IMR-90 (cell line): Measurements from ENCODE around the gene RXYLT1. TPM values are rescaled to one million over a fixed set of nuclear protein-coding genes. Genes with fewer than 3 reads are reported as not detected.

Experiments
- ATAC-seq: fragments of 200-7000 bp; cut with Tn5 transposase; 2 replicates; pipeline ENCODE4 v1.9.1; 2020; ENCODE audit warnings: low read depth, mild to moderate bottlenecking, moderate library complexity
- BruUV-seq: library from RNA; stranded (reverse); fragments of 400-500 nt; replicated peaks from 2 replicates; lab custom pipeline; 2021; lab: Mats Ljungman, UMichigan
- CTCF ChIA-PET: fragments of 300-600 bp; formaldehyde crosslinking; extraction: SDS; loops from one replicate; lab custom pipeline; 2021; ENCODE audit warnings: antibody characterized with exemption; lab: Yijun Ruan, JAX
- POLR2A ChIA-PET: fragments of 300-600 bp; sonication (Branson Sonifier 250); formaldehyde crosslinking; loops from one replicate; lab custom pipeline; 2022; ENCODE audit warnings: antibody characterized with exemption; ENCODE audit not compliant: unreplicated experiment; lab: Charles Lee
- DNase-seq: peaks from one replicate; pipeline ENCODE4 v3.0.0; 2013
- H2AFZ ChIP-seq: replicated peaks from 2 replicates; pipeline ENCODE3; 2013; ENCODE audit warnings: low read length, mild to moderate bottlenecking; ENCODE audit not compliant: poor library complexity
- H2AK5ac ChIP-seq: 2 replicates; pipeline ENCODE4 v1.6.1; 2013; ENCODE audit warnings: low read depth, low read length, inconsistent platforms
- H2AK9ac ChIP-seq: replicated peaks from 2 replicates; pipeline ENCODE3; 2013; ENCODE audit warnings: mild to moderate bottlenecking, low read depth, low read length, moderate library complexity; ENCODE audit not compliant: poor library complexity
- H2BK120ac ChIP-seq: 2 replicates; pipeline ENCODE4 v1.6.1; 2013; ENCODE audit warnings: low read depth, low read length, inconsistent platforms
- H2BK15ac ChIP-seq: 3 replicates; pipeline ENCODE4 v1.6.1; 2013; ENCODE audit warnings: low read depth, low read length, inconsistent platforms
- H2BK20ac ChIP-seq: 2 replicates; pipeline ENCODE4 v1.6.1; 2013; ENCODE audit warnings: low read depth, mild to moderate bottlenecking, inconsistent platforms, low read length, moderate library complexity
- H2BK5ac ChIP-seq: 2 replicates; pipeline ENCODE4 v1.6.1; 2013; ENCODE audit warnings: mild to moderate bottlenecking, low read depth, low read length, inconsistent platforms; ENCODE audit not compliant: poor library complexity, severe bottlenecking
- H3K14ac ChIP-seq: replicated peaks from 2 replicates; pipeline ENCODE4 v1.6.1; 2013; ENCODE audit warnings: low read depth, low read length, inconsistent platforms
- H3K18ac ChIP-seq: 2 replicates; pipeline ENCODE4 v1.6.1; 2013; ENCODE audit warnings: low read depth, low read length, control low read depth
- H3K23ac ChIP-seq: 2 replicates; pipeline ENCODE4 v1.6.1; 2013; ENCODE audit warnings: low read depth, low read length, inconsistent platforms
- H3K27ac ChIP-seq: 2 replicates; pipeline ENCODE4 v1.5.1; 2013; ENCODE audit warnings: mild to moderate bottlenecking, control low read depth, low read length; ENCODE audit not compliant: insufficient read depth
- H3K27me3 ChIP-seq: 2 replicates; pipeline ENCODE4 v1.6.1; 2013; ENCODE audit warnings: low read length; ENCODE audit not compliant: control insufficient read depth, insufficient read depth
- H3K36me3 ChIP-seq: 2 replicates; pipeline ENCODE4 v1.6.1; 2013; ENCODE audit warnings: low read length, mixed read lengths; ENCODE audit not compliant: control insufficient read depth, insufficient read depth
- H3K4ac ChIP-seq: 2 replicates; pipeline ENCODE4 v1.6.1; 2013; ENCODE audit warnings: low read depth, low read length, inconsistent platforms
- H3K4me1 ChIP-seq: 2 replicates; pipeline ENCODE4 v1.6.1; 2013; ENCODE audit warnings: low read length, mixed read lengths; ENCODE audit not compliant: control insufficient read depth, insufficient read depth
- H3K4me2 ChIP-seq: 2 replicates; pipeline ENCODE4 v1.6.1; 2013; ENCODE audit warnings: low read depth, mild to moderate bottlenecking, control low read depth, low read length, moderate library complexity
- H3K4me3 ChIP-seq: 2 replicates; pipeline ENCODE4 v1.5.1; 2013; ENCODE audit warnings: low read depth, mild to moderate bottlenecking, control low read depth, low read length, moderate library complexity; ENCODE audit not compliant: insufficient read depth
- H3K56ac ChIP-seq: 2 replicates; pipeline ENCODE4 v1.6.1; 2013; ENCODE audit warnings: low read length, inconsistent platforms; ENCODE audit not compliant: insufficient read depth; ENCODE audit errors: extremely low read depth
- H3K79me1 ChIP-seq, 2 experiments: 2 replicates each; pipeline ENCODE4 v1.6.1; 2013; ENCODE audit warnings: low read length in 2 of 2, inconsistent platforms in 1 of 2, low read depth in 1 of 2
- H3K9ac ChIP-seq: 2 replicates; pipeline ENCODE4 v1.6.1; 2013; ENCODE audit warnings: low read depth, low read length, control low read depth
- H3K9me1 ChIP-seq: 2 replicates; pipeline ENCODE4 v1.6.1; 2013; ENCODE audit warnings: low read length, inconsistent platforms; ENCODE audit not compliant: insufficient read depth
- H3K9me3 ChIP-seq: 2 replicates; pipeline ENCODE4 v1.6.1; 2013; ENCODE audit warnings: low read length; ENCODE audit not compliant: control insufficient read depth, insufficient read depth
- H4K20me1 ChIP-seq: 2 replicates; pipeline ENCODE4 v1.6.1; 2013; ENCODE audit warnings: low read length, inconsistent platforms; ENCODE audit not compliant: insufficient read depth
- H4K5ac ChIP-seq: 2 replicates; pipeline ENCODE4 v1.6.1; 2013; ENCODE audit warnings: mild to moderate bottlenecking, low read depth, low read length, control low read depth
- H4K8ac ChIP-seq, 2 experiments: 2 replicates each; pipeline ENCODE4 v1.6.1; 2013; ENCODE audit warnings: low read depth in 2 of 2, low read length in 2 of 2, control low read depth in 1 of 2, inconsistent platforms in 1 of 2
- H4K91ac ChIP-seq: 2 replicates; pipeline ENCODE4 v1.6.1; 2013; ENCODE audit warnings: low read depth, low read length, inconsistent platforms; ENCODE audit not compliant: insufficient read depth
- BHLHE40 ChIP-seq: fragments of 150-350 bp; IDR thresholded peaks from 2 replicates; pipeline ENCODE4 v1.6.1; 2016; ENCODE audit warnings: mild to moderate bottlenecking, low read depth, low read length
- CEBPB ChIP-seq: IDR thresholded peaks from 2 replicates; pipeline ENCODE4 v1.6.1; 2012; ENCODE audit warnings: low read depth, low read length, improper control_type of control experiment
- CHD1 ChIP-seq: IDR thresholded peaks from 2 replicates; pipeline ENCODE4 v1.6.1; 2012; ENCODE audit warnings: low read depth, low read length, improper control_type of control experiment
- FOS ChIP-seq: fragments of 150-350 bp; IDR thresholded peaks from 2 replicates; pipeline ENCODE4 v1.6.1; 2016; ENCODE audit warnings: low read depth, low read length
- MAFK ChIP-seq: IDR thresholded peaks from 2 replicates; pipeline ENCODE4 v1.6.1; 2012; ENCODE audit warnings: low read depth, low read length, improper control_type of control experiment
- MAZ ChIP-seq: IDR thresholded peaks from 2 replicates; pipeline ENCODE4 v1.6.1; 2012; ENCODE audit warnings: low read depth, mild to moderate bottlenecking, low read length, improper control_type of control experiment, moderate library complexity, borderline replicate concordance
- MXI1 ChIP-seq: IDR thresholded peaks from 2 replicates; pipeline ENCODE4 v1.6.1; 2012; ENCODE audit warnings: low read depth, mild to moderate bottlenecking, low read length, moderate library complexity, borderline replicate concordance
- NFE2L2 ChIP-seq: fragments of 150-350 bp; IDR thresholded peaks from 2 replicates; pipeline ENCODE4 v1.6.1; 2016; ENCODE audit warnings: low read depth, mild to moderate bottlenecking, low read length
- POLR2A ChIP-seq: IDR thresholded peaks from 2 replicates; pipeline ENCODE4 v1.6.1; 2012; ENCODE audit warnings: mild to moderate bottlenecking, low read depth, low read length
- RFX5 ChIP-seq: IDR thresholded peaks from 2 replicates; pipeline ENCODE4 v1.8.0; 2012; ENCODE audit warnings: low read depth, mild to moderate bottlenecking, low read length, moderate library complexity
- SMC3 ChIP-seq: fragments of 150-350 bp; IDR thresholded peaks from 2 replicates; pipeline ENCODE4 v1.6.1; 2016; ENCODE audit warnings: low read depth, mild to moderate bottlenecking, antibody characterized with exemption, low read length, moderate library complexity
- USF2 ChIP-seq: fragments of 150-350 bp; IDR thresholded peaks from 2 replicates; pipeline ENCODE4 v1.6.1; 2017; ENCODE audit warnings: mild to moderate bottlenecking, antibody characterized with exemption, low read length, low read depth
- WGBS, 2 experiments: methylation state at CpG; one replicate each; pipeline versions ENCODE4 v1.1.5 to v1.1.7; 2013; ENCODE audit warnings: missing lambda C conversion rate in 2 of 2; ENCODE audit not compliant: insufficient read length in 1 of 2; ENCODE audit errors: extremely low coverage in 2 of 2; 5-methylcytosine and 5-hydroxymethylcytosine counted together
- dilution Hi-C: fragments of 300-500 bp; cut with HindIII; formaldehyde crosslinking; loops from one replicate; pipeline ENCODE4 v1.14.3; 2018; ENCODE audit warnings: low sequenced_read_pairs; ENCODE audit not compliant: unreplicated experiment
- in situ Hi-C: fragments of 300-500 bp; cut with MboI; formaldehyde crosslinking; loops from 3 replicates; pipeline ENCODE4 v1.14.3; 2019; ENCODE audit warnings: low sequenced_read_pairs, inconsistent platforms, mixed read lengths
- intact Hi-C: fragments of 100-400 bp; cut with micrococcal nuclease; formaldehyde crosslinking; loops from 2 replicates; pipeline ENCODE4 v1.10.0; 2022
- polyA plus RNA-seq, 3 experiments: library from polyadenylated mRNA; depleted of rRNA; stranded (reverse); fragments of >200 nt; gene quantifications; 2 replicates each; pipeline ENCODE4 v1.2.3, GENCODE V29; 2012; ENCODE audit warnings: low replicate concordance in 1 of 3
- total RNA-seq: library from RNA; depleted of rRNA; stranded (reverse); fragments of >200 nt; gene quantifications from 2 replicates; pipeline ENCODE4 v1.2.3, GENCODE V29; 2012
- TF ChIP-seq, protein P1 (sequence below): fragments of 150-350 bp; IDR thresholded peaks from 2 replicates; pipeline ENCODE4 v1.6.1; 2016; ENCODE audit warnings: low read depth, mild to moderate bottlenecking, low read length, moderate library complexity, borderline replicate concordance

Gene RXYLT1
- total and polyA plus RNA-seq, 2 of the 4 experiments (the other 2 are of a cell fraction): 9.0 to 9.5 TPM

- Histone ChIP-seq H3K23ac (no peak overlapping the region), H2BK5ac (no peak overlapping the region), H3K9me3 (no peaks in the 10 kb centered on the region), H3K36me3 (peaks cover 8% of the 10 kb centered on the region), H2AK9ac (no peak overlapping the region), H3K9ac (no peak overlapping the region), H3K4me1 (peaks cover 9% of the 10 kb centered on the region), H3K56ac (no peak overlapping the region), H2AK5ac (no peak overlapping the region; the same call in 1 of the 2 replicates), H3K4me2 (peak overlapping the region; percentile 69; the same call in 1 of the 2 replicates), H3K9me1 (peaks cover 19% of the 10 kb centered on the region), H3K14ac (no peak overlapping the region), H2BK120ac (no peak overlapping the region), H3K18ac (no peak overlapping the region), H2AFZ (no peak overlapping the region), H4K5ac (no peak overlapping the region), H2BK15ac (no peak overlapping the region), H3K79me1 (peaks cover 0 to 27% of the 10 kb centered on the region in 2 experiments; a peak in 2 of 4 replicates), H4K8ac (no peak overlapping the region), H4K20me1 (peaks cover 61% of the 10 kb centered on the region), H3K4ac (no peak overlapping the region), H3K27ac (no peak overlapping the region), H2BK20ac (no peak overlapping the region), H4K91ac (no peak overlapping the region), H3K27me3 (no peaks in the 10 kb centered on the region), H3K4me3 (no peak overlapping the region)
- intact Hi-C loops: loop anchor here (5.0 kb wide), 1 partner anchor 158 kb away; no protein-coding TSS in a partner anchor
- dilution Hi-C loops: loop anchor here (25.0 kb wide), 1 partner anchor 413 kb away; no protein-coding TSS in a partner anchor
- DNase-seq: no peak
- CTCF ChIA-PET: interaction anchor here (1.4 kb wide), 1 partner anchor 18 kb away, joined by 3 read pairs; no protein-coding TSS in a partner anchor
- no CpG with 5 or more reads among the region's 4 CpGs for WGBS, 2 experiments
- POLR2A ChIA-PET: no interaction called here
- no peak for TF ChIP-seq BHLHE40
- TF ChIP-seq USF2: no peak
- TF ChIP-seq CEBPB: no peak
- TF ChIP-seq POLR2A: no peak
- TF ChIP-seq MXI1: no peak
- TF ChIP-seq, protein P1, sequence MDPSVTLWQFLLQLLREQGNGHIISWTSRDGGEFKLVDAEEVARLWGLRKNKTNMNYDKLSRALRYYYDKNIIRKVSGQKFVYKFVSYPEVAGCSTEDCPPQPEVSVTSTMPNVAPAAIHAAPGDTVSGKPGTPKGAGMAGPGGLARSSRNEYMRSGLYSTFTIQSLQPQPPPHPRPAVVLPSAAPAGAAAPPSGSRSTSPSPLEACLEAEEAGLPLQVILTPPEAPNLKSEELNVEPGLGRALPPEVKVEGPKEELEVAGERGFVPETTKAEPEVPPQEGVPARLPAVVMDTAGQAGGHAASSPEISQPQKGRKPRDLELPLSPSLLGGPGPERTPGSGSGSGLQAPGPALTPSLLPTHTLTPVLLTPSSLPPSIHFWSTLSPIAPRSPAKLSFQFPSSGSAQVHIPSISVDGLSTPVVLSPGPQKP: no peak
- no peak for TF ChIP-seq MAFK
- no peak for TF ChIP-seq NFE2L2
- TF ChIP-seq SMC3: no peak
- TF ChIP-seq RFX5: no peak
- no peak for TF ChIP-seq CHD1
- TF ChIP-seq FOS: no peak
- no peak for TF ChIP-seq MAZ
- in situ Hi-C loops: loop anchor here (10.0 kb wide), 1 partner anchor 145 kb away; no protein-coding TSS in a partner anchor
- ATAC-seq: no peak
- no TSS peak for BruUV-seq
These were observed 69.9 kb downstream of the RXYLT1 start for GRCh38 chr12:63849641-63850040.
